ENCODE results near the gene ZNF469. TPM values are rescaled to one million over a fixed set of nuclear protein-coding genes. Genes with fewer than 3 reads are reported as not detected.

Gene ZNF469
- total RNA-seq, 4 donors from 2014 or later, result 0.17 to 0.49 (median 0.40) TPM

GRCh38 chr16:88431651-88432050 is 48.9 kb downstream of the ZNF469 start:
- WGBS, 2 donors, result 83 to 91% methylated on average over 22 of the region's 22 CpGs

GRCh38 chr16:88432174-88432573 is 49.4 kb downstream of the ZNF469 start:
- TF ChIP-seq, protein P1, sequence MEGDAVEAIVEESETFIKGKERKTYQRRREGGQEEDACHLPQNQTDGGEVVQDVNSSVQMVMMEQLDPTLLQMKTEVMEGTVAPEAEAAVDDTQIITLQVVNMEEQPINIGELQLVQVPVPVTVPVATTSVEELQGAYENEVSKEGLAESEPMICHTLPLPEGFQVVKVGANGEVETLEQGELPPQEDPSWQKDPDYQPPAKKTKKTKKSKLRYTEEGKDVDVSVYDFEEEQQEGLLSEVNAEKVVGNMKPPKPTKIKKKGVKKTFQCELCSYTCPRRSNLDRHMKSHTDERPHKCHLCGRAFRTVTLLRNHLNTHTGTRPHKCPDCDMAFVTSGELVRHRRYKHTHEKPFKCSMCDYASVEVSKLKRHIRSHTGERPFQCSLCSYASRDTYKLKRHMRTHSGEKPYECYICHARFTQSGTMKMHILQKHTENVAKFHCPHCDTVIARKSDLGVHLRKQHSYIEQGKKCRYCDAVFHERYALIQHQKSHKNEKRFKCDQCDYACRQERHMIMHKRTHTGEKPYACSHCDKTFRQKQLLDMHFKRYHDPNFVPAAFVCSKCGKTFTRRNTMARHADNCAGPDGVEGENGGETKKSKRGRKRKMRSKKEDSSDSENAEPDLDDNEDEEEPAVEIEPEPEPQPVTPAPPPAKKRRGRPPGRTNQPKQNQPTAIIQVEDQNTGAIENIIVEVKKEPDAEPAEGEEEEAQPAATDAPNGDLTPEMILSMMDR (IDR thresholded peaks at IDR 0.05), result no peak
- no peak for TF ChIP-seq POLR2A (IDR thresholded peaks at IDR 0.05)
- intact Hi-C loops (cut with DNase I; ENCODE audit: low total_unique reads), result no loop called here
- no peak overlapping the region for H3K4me3 ChIP-seq (ENCODE audit: low read depth, poor library complexity, severe bottlenecking)
- DNase-seq (ENCODE audit: low spot score in 2 of 2), result no peak
- 82 to 89% methylated on average over 8 to 17 of the region's 22 CpGs for WGBS, 2 donors

More at GRCh38 chr16:88431651-88432050, 48.9 kb downstream of the ZNF469 start:
- TF ChIP-seq, protein P1 (IDR thresholded peaks at IDR 0.05), result no peak
- no peak for TF ChIP-seq POLR2A (IDR thresholded peaks at IDR 0.05)
- intact Hi-C loops (cut with DNase I; ENCODE audit: low total_unique reads), result no loop called here
- DNase-seq (ENCODE audit: low spot score in 2 of 2), result no peak
- no peak overlapping the region for H3K4me3 ChIP-seq (ENCODE audit: low read depth, poor library complexity, severe bottlenecking)

Other genes starting within 250 kb of the ZNF469 start
- 1 to 10 TPM; 2.0 to 4.0 (median 3.1) TPM for gene ZFPM1, start 70.3 kb downstream of the ZNF469 start, total RNA-seq
- 10 to 100 TPM; 16.5 to 32.3 (median 18.5) TPM for gene ZC3H18, start 187.4 kb downstream of the ZNF469 start, total RNA-seq

All from lower leg skin (tissue), 4 donors.